ENCODE data around the gene ASRGL1. TPM values are rescaled to one million over a fixed set of nuclear protein-coding genes. Genes with fewer than 3 reads are reported as not detected.
"Not testable (repeated sequence)": the region's sequence is repeated elsewhere in the genome, so short reads cannot be mapped to it uniquely, and the experiment has no call there.

The ASRGL1 gene
- total RNA-seq, 2 experiments from 2014 or later, result 9.2 to 10.2 TPM

- H4K20me1 ChIP-seq (ENCODE audit: insufficient read depth, low read length); H3K79me2 ChIP-seq (ENCODE audit: insufficient read depth, low read depth, low read length); BruUV-seq (replicated peaks); H3K4me1 ChIP-seq (ENCODE audit: insufficient read depth, low read length, poor library complexity, severe bottlenecking); CTCF ChIA-PET (ENCODE audit: unreplicated experiment); intact Hi-C loops (cut with micrococcal nuclease; ENCODE audit: unreplicated experiment); DNase-seq (ENCODE audit: low spot score); H3K9me2 ChIP-seq (ENCODE audit: insufficient read depth, low read length); H2AFZ ChIP-seq (ENCODE audit: low read length); H3K4me2 ChIP-seq (ENCODE audit: low read length); POLR2A ChIA-PET; H3K4me3 ChIP-seq (ENCODE audit: low read depth, low read length, poor library complexity, severe bottlenecking); H3K36me3 ChIP-seq (ENCODE audit: insufficient read depth, low read length); H3K27ac ChIP-seq (ENCODE audit: low read depth, low read length, poor library complexity, severe bottlenecking); H3K9me3 ChIP-seq (ENCODE audit: low read length): not testable (repeated sequence)
Measured at GRCh38 chr11:62331264-62331663, 6.0 kb upstream of the ASRGL1 start.

- H3K4me1 ChIP-seq (ENCODE audit: insufficient read depth, low read length, poor library complexity, severe bottlenecking), result peaks cover 5% of the 10 kb centered on the region
- H3K27ac ChIP-seq (ENCODE audit: low read depth, low read length, poor library complexity, severe bottlenecking), result no peak overlapping the region
- no TSS peak for BruUV-seq (replicated peaks)
- H3K9me3 ChIP-seq (ENCODE audit: low read length), result no peaks in the 10 kb centered on the region
- H3K4me3 ChIP-seq (ENCODE audit: low read depth, low read length, poor library complexity, severe bottlenecking), result no peak overlapping the region
- H3K36me3 ChIP-seq (ENCODE audit: insufficient read depth, low read length), result no peaks in the 10 kb centered on the region
- POLR2A ChIA-PET, result no interaction called here
- no peak overlapping the region for H2AFZ ChIP-seq (ENCODE audit: low read length)
- DNase-seq (ENCODE audit: low spot score), result no peak
- TF ChIP-seq CTCF (conservative IDR thresholded peaks at IDR 0.05; ENCODE audit: low read length) (no peak), EZH2phosphoT487 (IDR thresholded peaks at IDR 0.05; ENCODE audit: borderline replicate concordance, low read depth, low read length) (no peak)
- H3K9me2 ChIP-seq (ENCODE audit: insufficient read depth, low read length), result no peaks in the 10 kb centered on the region
- H3K79me2 ChIP-seq (ENCODE audit: insufficient read depth, low read depth, low read length), result no peaks in the 10 kb centered on the region
- no peaks in the 10 kb centered on the region for H4K20me1 ChIP-seq (ENCODE audit: insufficient read depth, low read length)
- intact Hi-C loops (cut with micrococcal nuclease; ENCODE audit: unreplicated experiment), result no loop called here
- H3K4me2 ChIP-seq (ENCODE audit: low read length), result no peak overlapping the region
- CTCF ChIA-PET (ENCODE audit: unreplicated experiment), result no interaction called here
Measured at GRCh38 chr11:62333768-62334167, 3.5 kb upstream of the ASRGL1 start.

GRCh38 chr11:62336949-62337302, 322 bp upstream of the ASRGL1 start:
- H3K9me2 ChIP-seq (ENCODE audit: insufficient read depth, low read length); intact Hi-C loops (cut with micrococcal nuclease; ENCODE audit: unreplicated experiment); H4K20me1 ChIP-seq (ENCODE audit: insufficient read depth, low read length); CTCF ChIA-PET (ENCODE audit: unreplicated experiment); DNase-seq (ENCODE audit: low spot score); H3K27ac ChIP-seq (ENCODE audit: low read depth, low read length, poor library complexity, severe bottlenecking); BruUV-seq (replicated peaks); POLR2A ChIA-PET; H3K79me2 ChIP-seq (ENCODE audit: insufficient read depth, low read depth, low read length); H3K36me3 ChIP-seq (ENCODE audit: insufficient read depth, low read length); H3K9me3 ChIP-seq (ENCODE audit: low read length); H3K4me1 ChIP-seq (ENCODE audit: insufficient read depth, low read length, poor library complexity, severe bottlenecking): not testable (repeated sequence)
- Histone ChIP-seq H3K4me3 (ENCODE audit: low read depth, low read length, poor library complexity, severe bottlenecking) (peak overlapping the region; percentile 72), H2AFZ (ENCODE audit: low read length) (peak overlapping the region; percentile 92), H3K4me2 (ENCODE audit: low read length) (peak overlapping the region; percentile 72)

GRCh38 chr11:62338218-62338617, 970 bp downstream of the ASRGL1 start:
- H3K9me2 ChIP-seq (ENCODE audit: insufficient read depth, low read length), result no peaks in the 10 kb centered on the region
- no peaks in the 10 kb centered on the region for H3K9me3 ChIP-seq (ENCODE audit: low read length)
- DNase-seq (ENCODE audit: low spot score), result no peak
- peak overlapping the region; percentile 72 for H3K4me2 ChIP-seq (ENCODE audit: low read length)
- peaks cover 5% of the 10 kb centered on the region for H3K4me1 ChIP-seq (ENCODE audit: insufficient read depth, low read length, poor library complexity, severe bottlenecking)
- peak overlapping the region; percentile 92; the same call in 1 of the 2 replicates for H2AFZ ChIP-seq (ENCODE audit: low read length)
- ChIA-PET POLR2A (interaction anchor here (0.7 kb wide), 1 partner anchor 204 kb away, joined by 5 read pairs; no protein-coding TSS in a partner anchor), CTCF (ENCODE audit: unreplicated experiment) (interaction anchor here (0.9 kb wide), 1 partner anchor 169 kb away, joined by 3 read pairs; no protein-coding TSS in a partner anchor)
- TF ChIP-seq EZH2phosphoT487 (IDR thresholded peaks at IDR 0.05; ENCODE audit: borderline replicate concordance, low read depth, low read length) (no peak), CTCF (conservative IDR thresholded peaks at IDR 0.05; ENCODE audit: low read length) (no peak)
- H4K20me1 ChIP-seq (ENCODE audit: insufficient read depth, low read length), result no peaks in the 10 kb centered on the region
- H3K4me3 ChIP-seq (ENCODE audit: low read depth, low read length, poor library complexity, severe bottlenecking), result peak overlapping the region; percentile 72
- H3K27ac ChIP-seq (ENCODE audit: low read depth, low read length, poor library complexity, severe bottlenecking), result no peak overlapping the region
- intact Hi-C loops (cut with micrococcal nuclease; ENCODE audit: unreplicated experiment), result no loop called here
- H3K36me3 ChIP-seq (ENCODE audit: insufficient read depth, low read length), result no peaks in the 10 kb centered on the region
- no peaks in the 10 kb centered on the region for H3K79me2 ChIP-seq (ENCODE audit: insufficient read depth, low read depth, low read length)
- BruUV-seq (replicated peaks), result no TSS peak

Data from OCI-LY7 (cell line).